Neural crest cell (in vitro differentiated cells): ENCODE data around the gene PACS1. TPM values are rescaled to one million over a fixed set of nuclear protein-coding genes. Genes with fewer than 3 reads are reported as not detected.

Experiments
- DNase-seq: peaks from one replicate; pipeline ENCODE4 v3.0.0; 2021; ENCODE audit warnings: low read depth, mixed read lengths, low spot score
- H3K27ac Mint-ChIP-seq: one replicate; pipeline ENCODE4 v1.8.0; 2021; ENCODE audit warnings: mild to moderate bottlenecking, mixed read lengths; ENCODE audit not compliant: unreplicated experiment
- H3K27me3 Mint-ChIP-seq: 2 replicates; pipeline ENCODE4 v1.8.0; 2021; ENCODE audit warnings: low read depth, mild to moderate bottlenecking, mixed read lengths
- H3K36me3 Mint-ChIP-seq: 2 replicates; pipeline ENCODE4 v1.8.0; 2021; ENCODE audit warnings: low read depth, mild to moderate bottlenecking, mixed read lengths
- H3K4me1 Mint-ChIP-seq: 2 replicates; pipeline ENCODE4 v1.8.0; 2021; ENCODE audit warnings: mixed read lengths
- H3K4me3 Mint-ChIP-seq: one replicate; pipeline ENCODE4 v1.8.0; 2021; ENCODE audit warnings: mild to moderate bottlenecking, mixed read lengths
- H3K9me3 Mint-ChIP-seq: 2 replicates; pipeline ENCODE4 v1.8.0; 2021; ENCODE audit warnings: mixed read lengths
- CTCF ChIP-seq: fragments of 200-600 bp; sonication (generic); conservative IDR thresholded peaks from 2 replicates; pipeline ENCODE4 v1.5.0; 2021; ENCODE audit warnings: antibody characterized with exemption, mild to moderate bottlenecking
- total RNA-seq: library from RNA; stranded (reverse); gene quantifications from 2 replicates; pipeline ENCODE4 v1.2.1, GENCODE V29; 2021

The PACS1 gene
- total RNA-seq, 1 donor from 2014 or later, result 54.3 TPM

- Mint-ChIP-seq H3K36me3 (peaks cover 10% of the 10 kb centered on the region), H3K9me3 (peaks cover 3% of the 10 kb centered on the region), H3K4me1 (no peaks in the 10 kb centered on the region), H3K27ac (no peak overlapping the region), H3K4me3 (no peak overlapping the region), H3K27me3 (no peaks in the 10 kb centered on the region)
- no peak for DNase-seq
- TF ChIP-seq CTCF, result no peak
Measured at GRCh38 chr11:66143996-66144678, 74.1 kb downstream of the PACS1 start.

DNA sequence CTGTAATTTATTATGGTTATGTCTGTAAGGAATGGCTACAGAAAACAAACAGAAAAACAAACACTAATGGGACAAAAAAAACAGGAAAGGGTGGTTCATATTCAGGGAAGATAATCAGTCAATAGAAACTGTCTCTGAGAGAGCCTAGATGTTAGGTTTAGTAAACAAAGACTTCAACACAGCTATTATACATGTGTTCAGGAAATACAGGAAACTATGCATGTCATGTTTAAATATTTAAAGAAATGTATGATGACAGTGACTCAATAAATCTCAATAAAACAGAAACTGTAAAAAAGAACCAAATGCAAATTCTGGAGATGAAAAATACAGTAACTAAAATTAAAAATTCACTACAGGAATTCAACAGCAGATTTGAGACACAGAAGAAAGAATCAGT, 76.0 kb downstream of the PACS1 start:
- H3K4me3 Mint-ChIP-seq, result no peak overlapping the region
- H3K27me3 Mint-ChIP-seq, result no peaks in the 10 kb centered on the region
- H3K4me1 Mint-ChIP-seq, result peaks cover 4% of the 10 kb centered on the region
- H3K9me3 Mint-ChIP-seq, result peaks cover 3% of the 10 kb centered on the region
- no peak for DNase-seq
- no peak for TF ChIP-seq CTCF
- H3K36me3 Mint-ChIP-seq, result peaks cover 10% of the 10 kb centered on the region
- no peak overlapping the region for H3K27ac Mint-ChIP-seq

DNA sequence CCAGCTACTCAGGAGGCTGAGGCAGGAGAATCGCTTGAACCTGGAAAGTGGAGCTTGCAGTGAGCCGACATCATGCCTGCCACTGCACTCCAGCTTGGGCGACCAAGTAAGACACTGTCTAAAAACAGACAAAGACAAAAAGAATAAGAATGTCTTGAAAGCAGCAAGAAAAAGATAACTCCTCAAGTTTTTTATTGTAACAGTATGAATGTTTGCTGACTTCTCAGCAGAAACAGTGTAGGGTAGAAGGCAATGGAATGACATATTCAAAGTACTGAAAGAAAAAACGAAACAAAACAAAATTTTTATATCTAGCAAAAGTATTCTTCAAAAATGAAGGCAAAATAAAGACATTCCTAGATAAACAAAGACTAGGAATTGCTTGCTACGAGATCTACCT, 76.9 kb downstream of the PACS1 start:
- H3K4me3 Mint-ChIP-seq, result no peak overlapping the region
- H3K9me3 Mint-ChIP-seq, result peaks cover 3% of the 10 kb centered on the region
- no peak overlapping the region for H3K27ac Mint-ChIP-seq
- TF ChIP-seq CTCF, result no peak
- H3K36me3 Mint-ChIP-seq, result peaks cover 10% of the 10 kb centered on the region
- no peaks in the 10 kb centered on the region for H3K27me3 Mint-ChIP-seq
- DNase-seq, result no peak
- peaks cover 4% of the 10 kb centered on the region for H3K4me1 Mint-ChIP-seq

- Mint-ChIP-seq H3K4me3 (no peak overlapping the region), H3K27ac (no peak overlapping the region), H3K9me3 (peaks cover 3% of the 10 kb centered on the region), H3K27me3 (no peaks in the 10 kb centered on the region), H3K4me1 (peaks cover 4% of the 10 kb centered on the region), H3K36me3 (peaks cover 7% of the 10 kb centered on the region)
- no peak for DNase-seq
- no peak for TF ChIP-seq CTCF
Measured at GRCh38 chr11:66150140-66150539, 80.1 kb downstream of the PACS1 start.

GRCh38 chr11:66150725-66151124, 80.7 kb downstream of the PACS1 start:
- Mint-ChIP-seq H3K27me3 (no peaks in the 10 kb centered on the region), H3K36me3 (peaks cover 5% of the 10 kb centered on the region), H3K4me3 (no peak overlapping the region), H3K27ac (no peak overlapping the region), H3K4me1 (peaks cover 4% of the 10 kb centered on the region), H3K9me3 (peaks cover 3% of the 10 kb centered on the region)
- DNase-seq, result no peak
- TF ChIP-seq CTCF, result no peak
